Colonic mucosa (tissue), 4 donors: ENCODE measurements around the gene COMMD3. TPM values are rescaled to one million over a fixed set of nuclear protein-coding genes. Genes with fewer than 3 reads are reported as not detected.
A peak's percentile ranks its signal among the peaks of the same experiment; 100 is the strongest.

Experiments used
- DNase-seq: peaks from one replicate; pipeline ENCODE4 v3.0.0-alpha.2; 2020
- H3K27ac ChIP-seq: fragments of 200-600 bp; one replicate; pipeline ENCODE4 v1.8.0; 2021
- H3K27me3 ChIP-seq: fragments of 200-600 bp; one replicate; pipeline ENCODE4 v1.8.0; 2021
- H3K36me3 ChIP-seq: fragments of 200-600 bp; one replicate; pipeline ENCODE4 v1.8.0; 2021
- H3K4me1 ChIP-seq: fragments of 200-600 bp; one replicate; pipeline ENCODE4 v1.8.0; 2021; ENCODE audit warnings: mild to moderate bottlenecking
- H3K4me3 ChIP-seq: fragments of 200-600 bp; one replicate; pipeline ENCODE4 v1.8.0; 2021
- H3K9ac ChIP-seq, 2 donors: one replicate each; pipeline ENCODE4 v1.7.0; 2013; ENCODE audit warnings: control low read depth in 2 of 2, low read depth in 2 of 2, low read length in 2 of 2
- H3K9me3 ChIP-seq: fragments of 200-600 bp; one replicate; pipeline ENCODE4 v1.8.0; 2021
- intact Hi-C: fragments of 100-400 bp; cut with DNase I; formaldehyde crosslinking; loops from one replicate; pipeline ENCODE4 v1.14.1; 2022
- total RNA-seq, 2 donors: library from RNA; stranded (reverse); fragmentation: NEBNext Ultra II Directional in 1 of 2; extraction: Animal tissue kit (Norgen Biotek cat#: 25700) in 1 of 2; gene quantifications; one replicate each; pipeline ENCODE4 v1.2.1, GENCODE V29; 2021
- TF ChIP-seq, protein P1 (sequence below): fragments of 200-600 bp; IDR thresholded peaks from one replicate; pipeline ENCODE4 v1.8.0; 2022; ENCODE audit warnings: antibody characterized with exemption, mild to moderate bottlenecking
- donor health status: healthy.
- donor health status: DM: no; HTN: no; CAD: no.
- donor health status: DM: no; HTN: no; CAD: no.

COMMD3 gene
- total RNA-seq, 2 donors from 2014 or later = 41.3 to 45.7 TPM

- Histone ChIP-seq H3K27me3 (peaks cover 73% of the 10 kb centered on the region), H3K27ac (peak overlapping the region; percentile 86), H3K4me1 (peaks cover 2% of the 10 kb centered on the region), H3K9me3 (no peaks in the 10 kb centered on the region), H3K36me3 (no peaks in the 10 kb centered on the region), H3K9ac (peak overlapping the region; percentile 43 to 93), H3K4me3 (peak overlapping the region; percentile 78)
- no peak for DNase-seq
- TF ChIP-seq, protein P1, sequence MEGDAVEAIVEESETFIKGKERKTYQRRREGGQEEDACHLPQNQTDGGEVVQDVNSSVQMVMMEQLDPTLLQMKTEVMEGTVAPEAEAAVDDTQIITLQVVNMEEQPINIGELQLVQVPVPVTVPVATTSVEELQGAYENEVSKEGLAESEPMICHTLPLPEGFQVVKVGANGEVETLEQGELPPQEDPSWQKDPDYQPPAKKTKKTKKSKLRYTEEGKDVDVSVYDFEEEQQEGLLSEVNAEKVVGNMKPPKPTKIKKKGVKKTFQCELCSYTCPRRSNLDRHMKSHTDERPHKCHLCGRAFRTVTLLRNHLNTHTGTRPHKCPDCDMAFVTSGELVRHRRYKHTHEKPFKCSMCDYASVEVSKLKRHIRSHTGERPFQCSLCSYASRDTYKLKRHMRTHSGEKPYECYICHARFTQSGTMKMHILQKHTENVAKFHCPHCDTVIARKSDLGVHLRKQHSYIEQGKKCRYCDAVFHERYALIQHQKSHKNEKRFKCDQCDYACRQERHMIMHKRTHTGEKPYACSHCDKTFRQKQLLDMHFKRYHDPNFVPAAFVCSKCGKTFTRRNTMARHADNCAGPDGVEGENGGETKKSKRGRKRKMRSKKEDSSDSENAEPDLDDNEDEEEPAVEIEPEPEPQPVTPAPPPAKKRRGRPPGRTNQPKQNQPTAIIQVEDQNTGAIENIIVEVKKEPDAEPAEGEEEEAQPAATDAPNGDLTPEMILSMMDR = no peak
- intact Hi-C loops = loop anchor here (10.0 kb wide), 1 partner anchor 87 kb away; no protein-coding TSS in a partner anchor
These were observed 25.2 kb downstream of the COMMD3 start for GRCh38 chr10:22341190-22341925.

GRCh38 chr10:22341926-22342196 is 25.7 kb downstream of the COMMD3 start:
- no peak for DNase-seq
- TF ChIP-seq, protein P1 = no peak
- Histone ChIP-seq H3K9me3 (no peaks in the 10 kb centered on the region), H3K4me1 (no peaks in the 10 kb centered on the region), H3K9ac (no peak overlapping the region), H3K36me3 (no peaks in the 10 kb centered on the region), H3K27ac (no peak overlapping the region), H3K4me3 (no peak overlapping the region), H3K27me3 (peaks cover 71% of the 10 kb centered on the region)
- intact Hi-C loops = loop anchor here (10.0 kb wide), 1 partner anchor 87 kb away; no protein-coding TSS in a partner anchor

DNA sequence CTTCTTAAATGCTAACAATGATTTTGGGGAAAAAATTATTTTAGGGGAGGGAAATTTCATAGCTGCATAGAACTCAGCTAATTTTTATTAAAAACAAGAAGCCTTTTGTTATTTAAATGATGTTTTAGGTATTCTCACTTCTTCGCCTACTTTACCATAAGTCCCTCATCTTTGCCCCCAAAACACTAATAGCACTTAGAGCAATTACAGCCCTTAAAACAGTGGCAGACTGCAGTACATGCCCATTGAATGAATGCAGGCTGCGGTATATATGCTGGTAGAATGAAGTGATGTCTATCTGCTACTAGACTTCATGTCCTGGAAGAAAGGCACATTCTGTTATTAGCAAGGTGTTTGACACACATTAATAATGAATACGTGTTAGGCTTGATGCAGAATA is 26.2 kb downstream of the COMMD3 start:
- no peak for DNase-seq
- H3K27ac ChIP-seq = no peak overlapping the region
- intact Hi-C loops = loop anchor here (10.0 kb wide), 1 partner anchor 88 kb away; no protein-coding TSS in a partner anchor
- no peak overlapping the region for H3K4me3 ChIP-seq
- TF ChIP-seq, protein P1 = no peak
- H3K4me1 ChIP-seq = no peaks in the 10 kb centered on the region
- H3K9me3 ChIP-seq = no peaks in the 10 kb centered on the region
- H3K9ac ChIP-seq = no peak overlapping the region
- no peaks in the 10 kb centered on the region for H3K36me3 ChIP-seq
- H3K27me3 ChIP-seq = peaks cover 71% of the 10 kb centered on the region

DNA sequence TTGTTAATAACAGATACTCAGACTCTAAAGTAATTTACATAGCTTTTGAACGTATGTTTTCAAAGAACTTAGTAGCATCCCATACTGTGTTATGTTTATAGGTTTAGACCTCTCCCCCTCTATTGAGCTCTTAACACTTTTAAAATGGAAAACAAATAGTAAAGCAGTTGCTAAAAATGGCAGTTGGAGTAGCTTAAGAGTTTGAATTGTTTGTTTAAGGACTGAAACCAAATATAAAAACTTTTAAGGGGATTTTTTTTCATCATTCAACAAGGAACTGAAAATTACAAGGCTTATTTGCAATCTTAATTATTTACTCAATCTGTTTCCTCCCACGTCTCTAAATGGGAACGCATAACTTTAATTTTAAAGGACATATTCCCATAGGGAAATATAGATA is 27.5 kb downstream of the COMMD3 start:
- TF ChIP-seq, protein P1 = no peak
- intact Hi-C loops = loop anchor here (10.0 kb wide), 1 partner anchor 89 kb away; no protein-coding TSS in a partner anchor
- H3K9me3 ChIP-seq = no peaks in the 10 kb centered on the region
- DNase-seq = no peak
- no peaks in the 10 kb centered on the region for H3K4me1 ChIP-seq
- peaks cover 67% of the 10 kb centered on the region for H3K27me3 ChIP-seq
- no peak overlapping the region for H3K27ac ChIP-seq
- no peak overlapping the region for H3K9ac ChIP-seq
- no peaks in the 10 kb centered on the region for H3K36me3 ChIP-seq
- H3K4me3 ChIP-seq = no peak overlapping the region

DNA sequence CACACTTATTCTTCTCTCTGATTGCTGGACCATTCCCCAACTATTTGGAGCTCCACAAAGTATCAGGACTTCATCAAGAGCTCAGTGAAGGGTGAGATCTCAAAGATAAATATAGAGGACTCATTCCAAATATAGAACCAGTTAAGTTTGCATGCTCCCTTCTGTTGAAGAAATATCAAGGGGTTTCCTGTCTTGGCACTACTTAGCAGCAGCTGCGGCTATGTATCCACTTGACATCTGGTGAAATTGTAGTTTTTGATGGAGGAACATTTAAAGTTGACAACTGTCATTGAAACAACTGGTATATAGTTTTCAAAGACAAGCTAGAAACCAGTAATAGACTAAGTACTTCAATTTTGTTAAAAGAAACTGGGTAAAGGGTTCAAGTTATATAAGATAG is 28.1 kb downstream of the COMMD3 start:
- Histone ChIP-seq H3K9me3 (no peaks in the 10 kb centered on the region), H3K36me3 (no peaks in the 10 kb centered on the region), H3K9ac (no peak overlapping the region), H3K27ac (no peak overlapping the region), H3K27me3 (peaks cover 61% of the 10 kb centered on the region), H3K4me3 (no peak overlapping the region), H3K4me1 (no peaks in the 10 kb centered on the region)
- TF ChIP-seq, protein P1 = no peak
- no peak for DNase-seq
- intact Hi-C loops = loop anchor here (10.0 kb wide), 1 partner anchor 89 kb away; no protein-coding TSS in a partner anchor
